Ishikawa (cell line): Measurements from ENCODE around the gene DIAPH2.

Experiments used
- CEBPB ChIP-seq: IDR thresholded peaks from 2 replicates; pipeline ENCODE4 v1.6.1; 2012
- CREB1 ChIP-seq: IDR thresholded peaks from 2 replicates; pipeline ENCODE4 v1.6.1; 2012; ENCODE audit warnings: low read depth
- EGR1 ChIP-seq: IDR thresholded peaks from 2 replicates; pipeline ENCODE4 v1.6.1; 2012
- EP300 ChIP-seq: IDR thresholded peaks from 2 replicates; pipeline ENCODE4 v1.6.1; 2012; ENCODE audit warnings: borderline replicate concordance
- FOXM1 ChIP-seq: IDR thresholded peaks from 2 replicates; pipeline ENCODE4 v1.6.1; 2012; ENCODE audit warnings: low read depth, borderline replicate concordance
- MAX ChIP-seq: IDR thresholded peaks from 2 replicates; pipeline ENCODE4 v1.6.1; 2012
- NFIC ChIP-seq: IDR thresholded peaks from 2 replicates; pipeline ENCODE4 v1.6.1; 2012
- RAD21 ChIP-seq: IDR thresholded peaks from 2 replicates; pipeline ENCODE4 v1.6.1; 2012; ENCODE audit warnings: low read depth
- REST ChIP-seq: IDR thresholded peaks from 2 replicates; pipeline ENCODE4 v1.6.1; 2012; ENCODE audit warnings: low read depth, mild to moderate bottlenecking
- TAF1 ChIP-seq: IDR thresholded peaks from 2 replicates; pipeline ENCODE4 v1.6.1; 2012; ENCODE audit warnings: low read depth, mild to moderate bottlenecking
- TCF12 ChIP-seq: IDR thresholded peaks from 2 replicates; pipeline ENCODE4 v1.6.1; 2012; ENCODE audit warnings: low read depth
- TEAD4 ChIP-seq: IDR thresholded peaks from 2 replicates; pipeline ENCODE4 v1.6.1; 2012
- USF1 ChIP-seq: IDR thresholded peaks from 2 replicates; pipeline ENCODE4 v1.6.1; 2012
- YY1 ChIP-seq: IDR thresholded peaks from 2 replicates; pipeline ENCODE4 v1.6.1; 2012; ENCODE audit warnings: low read depth
- ZBTB7A ChIP-seq: IDR thresholded peaks from 2 replicates; pipeline ENCODE4 v1.6.1; 2012; ENCODE audit warnings: low read depth

The DIAPH2 gene

GRCh38 chrX:97294041-97294440 is 609.4 kb downstream of the DIAPH2 start:
- TF ChIP-seq YY1 (no peak), EP300 (no peak), RAD21 (no peak)

- TF ChIP-seq TEAD4, result no peak
- TF ChIP-seq TCF12, result no peak
- TF ChIP-seq YY1, result no peak
- no peak for TF ChIP-seq CREB1
- TF ChIP-seq REST, result no peak
- TF ChIP-seq MAX, result no peak
- no peak for TF ChIP-seq EP300
- TF ChIP-seq NFIC, result no peak
Measured at GRCh38 chrX:97295954-97296353, 611.3 kb downstream of the DIAPH2 start.

- TF ChIP-seq TAF1 (no peak), TCF12 (no peak), FOXM1 (no peak), YY1 (no peak), MAX (no peak), REST (no peak), EGR1 (no peak), EP300 (no peak), USF1 (no peak), CREB1 (no peak), ZBTB7A (no peak), RAD21 (no peak), CEBPB (no peak), NFIC (no peak), TEAD4 (no peak)
Measured at GRCh38 chrX:97306771-97307470, 622.3 kb downstream of the DIAPH2 start.

- no peak for TF ChIP-seq TCF12
- no peak for TF ChIP-seq NFIC
- no peak for TF ChIP-seq CEBPB
- TF ChIP-seq YY1, result no peak
- no peak for TF ChIP-seq MAX
- no peak for TF ChIP-seq TAF1
- TF ChIP-seq EP300, result no peak
- no peak for TF ChIP-seq EGR1
- no peak for TF ChIP-seq CREB1
- TF ChIP-seq FOXM1, result no peak
- no peak for TF ChIP-seq TEAD4
- TF ChIP-seq USF1, result no peak
- no peak for TF ChIP-seq REST
- TF ChIP-seq ZBTB7A, result no peak
- no peak for TF ChIP-seq RAD21
Measured at GRCh38 chrX:97308171-97308570, 623.5 kb downstream of the DIAPH2 start.
